ENCODE data around the gene ERFL. TPM values are rescaled to one million over a fixed set of nuclear protein-coding genes. Genes with fewer than 3 reads are reported as not detected.

The ERFL gene
- polyA plus RNA-seq, 2 donors = 0.07 to 0.24 TPM

DNA sequence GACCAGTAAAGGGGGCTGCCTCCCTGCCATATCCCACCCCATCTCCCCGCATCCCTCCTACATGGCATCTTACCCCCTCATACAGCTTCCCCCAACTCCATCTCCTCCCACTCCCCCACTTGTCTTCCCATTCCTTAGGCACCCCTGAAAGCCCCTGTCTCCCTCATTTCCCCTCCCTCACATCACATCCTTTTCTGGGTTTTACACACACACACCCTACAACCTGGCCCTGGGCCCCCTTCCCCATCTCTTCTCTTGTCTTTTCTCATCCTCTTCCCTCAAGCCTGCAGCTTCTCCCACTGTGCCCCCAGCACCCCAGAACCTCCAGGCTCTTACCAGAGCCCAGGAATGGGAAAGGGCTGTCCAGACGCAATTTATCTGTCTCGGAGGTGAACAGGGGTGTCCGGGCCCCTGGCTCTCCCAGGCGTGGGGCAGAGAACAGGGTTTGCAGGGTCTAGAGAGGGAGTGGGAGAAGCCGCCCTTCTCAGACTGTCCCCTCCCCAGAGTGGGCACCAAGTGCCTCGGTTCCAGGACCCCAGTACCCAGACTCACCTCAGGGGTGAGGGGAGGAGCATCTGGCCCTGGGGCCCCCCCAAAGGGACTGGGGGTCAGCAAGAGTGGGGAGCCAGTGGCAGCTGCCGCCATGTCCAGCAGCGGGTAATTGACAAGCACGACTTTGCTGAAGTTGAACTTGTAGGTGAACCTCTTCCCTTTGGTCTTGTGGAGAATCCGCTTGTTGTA is 19.4 kb downstream of the ERFL start:
- Histone ChIP-seq H3K4me1 (ENCODE audit: control insufficient read depth in 2 of 2, insufficient read depth in 2 of 2, low read length in 1 of 2) (peaks cover 0 to 5% of the 10 kb centered on the region in 2 donors), H3K27ac (ENCODE audit: low read depth in 2 of 2, low read length in 1 of 2) (no peak overlapping the region), H3K27me3 (ENCODE audit: control insufficient read depth in 1 of 2, insufficient read depth in 2 of 2, low read length in 2 of 2) (peaks cover 0 to 7% of the 10 kb centered on the region in 2 donors), H3K4me3 (ENCODE audit: low read depth in 1 of 2, low read length in 2 of 2) (no peak overlapping the region), H3K9me3 (ENCODE audit: control insufficient read depth in 2 of 2, insufficient read depth in 1 of 2, low read depth in 1 of 2, low read length in 1 of 2) (no peaks in the 10 kb centered on the region), H3K36me3 (ENCODE audit: control insufficient read depth in 2 of 2, insufficient read depth in 2 of 2, low read length in 1 of 2) (peaks cover 10 to 28% of the 10 kb centered on the region in 2 donors)
- 76 to 78% methylated on average over 10 to 11 of the region's 11 CpGs for WGBS, 2 donors

DNA sequence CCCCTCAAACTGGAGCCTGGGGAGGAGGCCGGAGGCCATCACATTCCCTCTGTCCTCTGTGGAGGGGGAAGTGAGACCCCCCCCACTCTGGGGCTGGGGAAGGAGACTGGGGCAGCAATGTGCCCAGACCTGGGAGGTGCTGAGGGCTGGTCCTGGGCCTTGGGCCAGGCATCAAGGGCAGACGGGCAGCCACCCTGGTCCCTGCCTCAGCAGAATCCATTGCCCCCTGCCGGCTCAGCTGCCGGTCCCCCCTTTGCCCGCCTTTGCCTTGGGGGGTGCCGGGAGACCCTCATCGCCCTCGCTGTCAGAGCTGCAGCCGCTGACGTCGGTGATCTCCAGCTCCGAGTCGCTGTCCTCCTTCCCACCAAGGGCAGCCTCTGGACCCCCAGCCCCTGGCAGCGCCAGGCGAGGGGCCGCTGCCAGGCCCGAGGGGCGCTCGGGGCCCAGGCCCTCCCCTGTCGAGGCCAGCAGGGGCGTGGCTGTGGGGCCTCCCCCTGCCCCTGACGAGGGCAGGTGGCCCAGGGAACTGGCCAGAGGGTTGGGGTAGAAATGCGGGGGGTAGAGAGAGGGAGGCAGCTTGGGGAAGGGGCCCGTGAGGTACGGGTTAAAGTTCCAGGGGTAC is 20.1 kb downstream of the ERFL start:
- Histone ChIP-seq H3K9me3 (ENCODE audit: control insufficient read depth in 2 of 2, insufficient read depth in 1 of 2, low read depth in 1 of 2, low read length in 1 of 2) (no peaks in the 10 kb centered on the region), H3K27me3 (ENCODE audit: control insufficient read depth in 1 of 2, insufficient read depth in 2 of 2, low read length in 2 of 2) (no peaks in the 10 kb centered on the region), H3K36me3 (ENCODE audit: control insufficient read depth in 2 of 2, insufficient read depth in 2 of 2, low read length in 1 of 2) (peaks cover 18 to 36% of the 10 kb centered on the region in 2 donors), H3K4me3 (ENCODE audit: low read depth in 1 of 2, low read length in 2 of 2) (no peak overlapping the region), H3K27ac (ENCODE audit: low read depth in 2 of 2, low read length in 1 of 2) (no peak overlapping the region), H3K4me1 (ENCODE audit: control insufficient read depth in 2 of 2, insufficient read depth in 2 of 2, low read length in 1 of 2) (peaks cover 0 to 5% of the 10 kb centered on the region in 2 donors)
- 82 to 84% methylated on average over 22 to 25 of the region's 25 CpGs for WGBS, 2 donors

DNA sequence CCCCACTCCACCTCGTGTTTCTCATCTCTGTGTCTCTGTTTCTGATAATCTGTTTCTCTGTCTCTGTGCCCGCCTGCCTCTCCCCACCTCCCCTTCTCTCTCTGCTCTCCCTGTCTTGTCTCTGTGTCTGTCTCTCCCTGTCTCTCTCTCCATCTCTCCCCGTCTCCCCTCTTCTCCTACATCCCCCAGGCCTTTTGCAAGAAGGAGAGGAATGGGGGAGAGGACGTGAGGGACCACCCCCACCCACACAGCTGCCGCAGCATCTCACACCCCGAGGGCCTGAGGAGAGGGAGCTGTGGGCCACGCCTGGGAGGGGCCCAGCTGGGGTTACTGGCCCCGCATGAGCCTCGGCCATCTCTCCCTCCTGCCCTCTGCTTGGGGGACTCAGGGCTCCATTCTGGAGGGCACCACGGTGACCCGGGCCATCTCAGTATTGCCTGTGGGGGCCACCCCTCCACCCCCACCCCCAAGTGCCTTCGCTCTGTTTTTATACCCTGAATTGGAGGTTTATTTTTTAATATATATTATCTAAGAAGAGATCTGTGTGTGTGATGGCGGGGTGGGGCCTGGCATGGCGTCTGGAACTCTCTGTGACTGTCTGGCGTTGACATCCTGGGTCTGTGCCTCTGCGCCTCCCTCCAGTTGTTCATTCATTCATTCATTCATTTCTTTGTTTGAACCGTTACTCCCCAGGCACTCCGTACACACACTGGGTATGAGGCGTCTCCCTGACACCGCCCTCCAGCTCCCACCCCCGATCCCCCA is 21.2 kb downstream of the ERFL start:
- no peak overlapping the region for H3K4me3 ChIP-seq (ENCODE audit: low read depth in 1 of 2, low read length in 2 of 2)
- H3K27me3 ChIP-seq (ENCODE audit: control insufficient read depth in 1 of 2, insufficient read depth in 2 of 2, low read length in 2 of 2) = no peaks in the 10 kb centered on the region
- H3K36me3 ChIP-seq (ENCODE audit: control insufficient read depth in 2 of 2, insufficient read depth in 2 of 2, low read length in 1 of 2) = peaks cover 20 to 46% of the 10 kb centered on the region in 2 donors
- 74 to 83% methylated on average over 19 to 21 of the region's 21 CpGs for WGBS, 2 donors
- H3K4me1 ChIP-seq (ENCODE audit: control insufficient read depth in 2 of 2, insufficient read depth in 2 of 2, low read length in 1 of 2) = peaks cover 0 to 5% of the 10 kb centered on the region in 2 donors
- no peaks in the 10 kb centered on the region for H3K9me3 ChIP-seq (ENCODE audit: control insufficient read depth in 2 of 2, insufficient read depth in 1 of 2, low read depth in 1 of 2, low read length in 1 of 2)
- no peak overlapping the region for H3K27ac ChIP-seq (ENCODE audit: low read depth in 2 of 2, low read length in 1 of 2)

DNA sequence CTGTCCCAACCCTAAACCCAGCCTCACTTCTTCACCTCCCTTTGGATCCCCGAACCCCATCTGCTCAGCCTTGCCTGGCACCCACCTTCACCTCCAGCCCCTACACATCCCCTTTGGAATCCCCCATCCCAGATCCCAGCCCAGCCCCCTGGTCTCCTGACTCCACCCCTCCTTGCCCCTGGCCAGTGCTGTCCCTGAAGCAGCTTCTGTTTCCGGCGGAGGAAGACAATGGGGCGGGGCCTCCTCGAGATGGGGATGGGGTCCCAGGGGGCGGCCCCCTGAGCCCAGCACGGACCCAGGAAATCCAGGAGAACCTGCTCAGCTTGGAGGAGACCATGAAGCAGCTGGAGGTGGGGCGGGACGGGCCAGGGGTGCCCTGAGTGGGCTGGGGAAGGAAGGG is 22.0 kb downstream of the ERFL start:
- 81 to 84% methylated on average over 9 of the region's 9 CpGs for WGBS, 2 donors
- Histone ChIP-seq H3K27ac (ENCODE audit: low read depth in 2 of 2, low read length in 1 of 2) (no peak overlapping the region), H3K4me3 (ENCODE audit: low read depth in 1 of 2, low read length in 2 of 2) (no peak overlapping the region), H3K27me3 (ENCODE audit: control insufficient read depth in 1 of 2, insufficient read depth in 2 of 2, low read length in 2 of 2) (no peaks in the 10 kb centered on the region), H3K4me1 (ENCODE audit: control insufficient read depth in 2 of 2, insufficient read depth in 2 of 2, low read length in 1 of 2) (peaks cover 0 to 5% of the 10 kb centered on the region in 2 donors), H3K9me3 (ENCODE audit: control insufficient read depth in 2 of 2, insufficient read depth in 1 of 2, low read depth in 1 of 2, low read length in 1 of 2) (no peaks in the 10 kb centered on the region), H3K36me3 (ENCODE audit: control insufficient read depth in 2 of 2, insufficient read depth in 2 of 2, low read length in 1 of 2) (peaks cover 23 to 53% of the 10 kb centered on the region in 2 donors)

DNA sequence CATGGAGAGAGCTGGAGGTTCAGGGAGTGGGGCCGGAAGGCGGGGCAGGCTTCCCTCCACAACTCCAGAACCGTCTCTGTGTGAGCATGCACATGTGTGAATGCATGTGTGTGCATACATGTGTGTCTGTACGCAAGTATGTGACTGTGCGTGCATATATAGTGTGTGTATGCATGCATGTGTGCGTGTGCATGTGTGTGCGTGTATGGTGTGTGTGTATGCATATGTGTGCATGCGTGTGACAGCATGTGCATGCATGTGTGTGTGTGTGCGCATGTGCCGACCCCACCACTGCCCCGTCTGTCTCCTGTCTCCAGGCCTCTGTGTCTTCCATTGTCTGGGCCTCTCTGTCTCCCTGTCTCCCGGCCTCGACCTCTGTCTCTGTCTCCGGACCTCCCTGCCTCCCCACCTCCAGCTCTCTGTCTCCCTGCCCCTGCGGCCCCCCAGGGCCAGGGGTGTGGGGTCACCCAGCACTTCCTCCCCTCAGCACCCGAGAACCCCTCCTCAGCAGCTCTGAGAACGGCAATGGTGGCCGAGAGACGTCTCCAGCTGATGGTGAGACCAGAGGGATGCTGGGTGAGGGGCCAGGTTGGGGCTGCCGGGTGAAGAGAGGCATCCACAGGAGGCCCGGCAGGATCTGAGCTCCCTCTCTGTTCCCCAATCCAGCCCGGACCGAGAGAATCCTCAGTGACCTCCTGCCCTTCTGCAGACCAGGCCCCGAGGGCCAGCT is 22.8 kb downstream of the ERFL start:
- H3K4me3 ChIP-seq (ENCODE audit: low read depth in 1 of 2, low read length in 2 of 2) = no peak overlapping the region
- H3K36me3 ChIP-seq (ENCODE audit: control insufficient read depth in 2 of 2, insufficient read depth in 2 of 2, low read length in 1 of 2) = peaks cover 23 to 55% of the 10 kb centered on the region in 2 donors
- no peak overlapping the region for H3K27ac ChIP-seq (ENCODE audit: low read depth in 2 of 2, low read length in 1 of 2)
- H3K9me3 ChIP-seq (ENCODE audit: control insufficient read depth in 2 of 2, insufficient read depth in 1 of 2, low read depth in 1 of 2, low read length in 1 of 2) = no peaks in the 10 kb centered on the region
- H3K4me1 ChIP-seq (ENCODE audit: control insufficient read depth in 2 of 2, insufficient read depth in 2 of 2, low read length in 1 of 2) = peaks cover 0 to 5% of the 10 kb centered on the region in 2 donors
- WGBS, 2 donors = 82 to 88% methylated on average over 24 of the region's 24 CpGs
- no peaks in the 10 kb centered on the region for H3K27me3 ChIP-seq (ENCODE audit: control insufficient read depth in 1 of 2, insufficient read depth in 2 of 2, low read length in 2 of 2)

DNA sequence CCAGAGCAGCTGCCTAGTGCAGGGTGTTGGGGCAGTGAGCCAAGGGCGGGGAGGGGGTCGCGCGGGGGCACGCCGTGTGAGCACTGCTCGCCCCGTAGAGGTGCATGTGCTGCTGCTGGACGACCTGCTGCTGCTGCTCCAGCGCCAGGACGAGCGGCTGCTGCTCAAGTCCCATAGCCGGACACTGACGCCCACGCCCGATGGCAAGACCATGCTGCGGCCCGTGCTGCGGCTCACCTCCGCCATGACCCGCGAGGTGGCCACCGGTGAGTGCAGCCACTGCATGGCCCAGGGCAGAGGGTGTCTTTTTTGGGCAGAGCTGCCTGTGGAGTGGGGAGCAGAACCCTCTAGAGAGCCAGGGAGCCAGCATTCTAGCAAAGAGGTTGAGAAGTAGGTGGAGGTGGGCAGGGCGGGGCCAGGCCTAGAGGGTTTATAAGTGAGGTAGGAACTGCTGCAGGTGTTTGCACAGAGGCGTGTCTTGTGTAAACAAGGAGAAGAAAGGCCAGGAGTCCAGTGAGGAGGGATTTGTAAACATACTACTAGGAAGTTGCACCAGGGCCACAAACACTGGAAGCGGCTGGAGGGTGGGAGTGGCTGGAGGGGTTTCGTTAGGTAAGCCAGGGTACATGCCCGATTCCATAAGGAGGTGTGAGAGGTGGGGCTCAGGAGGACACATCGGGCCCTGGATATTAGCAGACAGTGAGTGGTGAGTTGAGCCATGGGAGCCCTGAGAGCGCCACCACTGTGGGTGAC is 24.0 kb downstream of the ERFL start:
- 74 to 83% methylated on average over 30 of the region's 30 CpGs for WGBS, 2 donors
- Histone ChIP-seq H3K27me3 (ENCODE audit: control insufficient read depth in 1 of 2, insufficient read depth in 2 of 2, low read length in 2 of 2) (no peaks in the 10 kb centered on the region), H3K9me3 (ENCODE audit: control insufficient read depth in 2 of 2, insufficient read depth in 1 of 2, low read depth in 1 of 2, low read length in 1 of 2) (no peaks in the 10 kb centered on the region), H3K4me1 (ENCODE audit: control insufficient read depth in 2 of 2, insufficient read depth in 2 of 2, low read length in 1 of 2) (peaks cover 0 to 5% of the 10 kb centered on the region in 2 donors), H3K4me3 (ENCODE audit: low read depth in 1 of 2, low read length in 2 of 2) (no peak overlapping the region), H3K27ac (ENCODE audit: low read depth in 2 of 2, low read length in 1 of 2) (no peak overlapping the region), H3K36me3 (ENCODE audit: control insufficient read depth in 2 of 2, insufficient read depth in 2 of 2, low read length in 1 of 2) (peaks cover 27 to 59% of the 10 kb centered on the region in 2 donors)

DNA sequence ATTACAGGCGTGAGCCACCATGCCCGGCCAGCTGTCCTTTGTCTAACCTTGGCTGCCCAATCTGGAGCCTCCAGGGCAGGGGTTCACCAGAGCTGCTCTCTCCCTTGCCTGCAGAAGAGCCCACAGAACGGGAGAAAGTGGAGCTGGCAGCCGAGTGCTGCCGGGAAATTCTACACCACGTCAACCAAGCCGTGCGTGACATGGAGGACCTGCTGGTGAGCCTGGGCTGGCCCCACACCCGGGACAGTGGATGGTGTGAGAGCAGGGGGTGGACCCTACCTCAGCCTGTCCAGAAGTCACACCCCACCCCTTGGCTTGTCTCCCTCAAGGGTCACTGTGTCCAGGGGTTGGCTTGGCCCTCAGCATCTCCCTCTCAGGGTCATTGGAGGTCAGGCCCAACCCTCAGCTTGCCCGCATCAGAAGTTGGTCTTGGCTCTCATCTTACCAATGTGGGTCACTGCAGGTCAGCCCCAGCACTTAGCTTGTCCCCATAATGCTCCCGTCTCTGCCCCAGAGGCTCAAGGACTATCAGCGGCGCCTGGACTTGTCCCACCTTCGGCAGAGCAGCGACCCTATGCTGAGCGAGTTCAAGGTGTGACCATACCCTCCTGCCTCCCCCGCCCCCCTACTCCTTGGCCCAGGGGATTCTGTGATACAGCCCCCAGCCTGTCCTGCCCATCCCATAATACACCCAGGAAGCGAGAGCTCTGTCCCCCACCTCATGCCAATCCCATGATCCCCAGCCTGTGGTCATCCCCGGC is 24.9 kb downstream of the ERFL start:
- WGBS, 2 donors = 88 to 91% methylated on average over 18 to 19 of the region's 19 CpGs
- Histone ChIP-seq H3K27ac (ENCODE audit: low read depth in 2 of 2, low read length in 1 of 2) (no peak overlapping the region), H3K4me3 (ENCODE audit: low read depth in 1 of 2, low read length in 2 of 2) (no peak overlapping the region), H3K27me3 (ENCODE audit: control insufficient read depth in 1 of 2, insufficient read depth in 2 of 2, low read length in 2 of 2) (no peaks in the 10 kb centered on the region), H3K36me3 (ENCODE audit: control insufficient read depth in 2 of 2, insufficient read depth in 2 of 2, low read length in 1 of 2) (peaks cover 27 to 61% of the 10 kb centered on the region in 2 donors), H3K9me3 (ENCODE audit: control insufficient read depth in 2 of 2, insufficient read depth in 1 of 2, low read depth in 1 of 2, low read length in 1 of 2) (no peaks in the 10 kb centered on the region), H3K4me1 (ENCODE audit: control insufficient read depth in 2 of 2, insufficient read depth in 2 of 2, low read length in 1 of 2) (peaks cover 0 to 5% of the 10 kb centered on the region in 2 donors)

DNA sequence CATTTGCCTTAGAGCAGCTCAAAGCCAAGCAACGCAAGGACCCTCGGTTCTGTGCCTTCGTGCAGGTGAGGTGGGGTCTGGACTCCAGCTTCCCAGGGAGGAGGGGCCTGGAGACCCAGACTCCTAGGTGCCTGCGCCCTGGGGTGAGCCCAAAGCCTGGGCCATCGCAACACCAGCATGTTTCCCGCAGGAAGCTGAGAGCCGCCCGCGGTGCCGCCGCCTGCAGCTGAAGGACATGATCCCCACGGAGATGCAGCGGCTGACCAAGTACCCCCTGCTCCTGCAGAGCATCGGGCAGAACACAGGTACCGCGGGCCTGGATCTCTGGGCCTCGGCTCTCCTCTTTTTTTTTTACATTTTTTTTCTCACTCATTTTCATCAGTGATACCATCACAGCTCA is 25.7 kb downstream of the ERFL start:
- Histone ChIP-seq H3K27me3 (ENCODE audit: control insufficient read depth in 1 of 2, insufficient read depth in 2 of 2, low read length in 2 of 2) (no peaks in the 10 kb centered on the region), H3K4me1 (ENCODE audit: control insufficient read depth in 2 of 2, insufficient read depth in 2 of 2, low read length in 1 of 2) (peaks cover 0 to 5% of the 10 kb centered on the region in 2 donors), H3K4me3 (ENCODE audit: low read depth in 1 of 2, low read length in 2 of 2) (no peak overlapping the region), H3K9me3 (ENCODE audit: control insufficient read depth in 2 of 2, insufficient read depth in 1 of 2, low read depth in 1 of 2, low read length in 1 of 2) (no peaks in the 10 kb centered on the region), H3K36me3 (ENCODE audit: control insufficient read depth in 2 of 2, insufficient read depth in 2 of 2, low read length in 1 of 2) (peaks cover 27 to 69% of the 10 kb centered on the region in 2 donors), H3K27ac (ENCODE audit: low read depth in 2 of 2, low read length in 1 of 2) (no peak overlapping the region)
- WGBS, 2 donors = 94 to 95% methylated on average over 17 of the region's 17 CpGs
